ENCODE results near the gene LONP1.
"Not testable (repeated sequence)": the region's sequence is repeated elsewhere in the genome, so short reads cannot be mapped to it uniquely, and the experiment has no call there.

Gene LONP1

GRCh38 chr19:5694167-5694955 is 25.6 kb downstream of the LONP1 start:
- in situ Hi-C loops (cut with HindIII; ENCODE audit: low sequenced_read_pairs), result no loop called here

DNA sequence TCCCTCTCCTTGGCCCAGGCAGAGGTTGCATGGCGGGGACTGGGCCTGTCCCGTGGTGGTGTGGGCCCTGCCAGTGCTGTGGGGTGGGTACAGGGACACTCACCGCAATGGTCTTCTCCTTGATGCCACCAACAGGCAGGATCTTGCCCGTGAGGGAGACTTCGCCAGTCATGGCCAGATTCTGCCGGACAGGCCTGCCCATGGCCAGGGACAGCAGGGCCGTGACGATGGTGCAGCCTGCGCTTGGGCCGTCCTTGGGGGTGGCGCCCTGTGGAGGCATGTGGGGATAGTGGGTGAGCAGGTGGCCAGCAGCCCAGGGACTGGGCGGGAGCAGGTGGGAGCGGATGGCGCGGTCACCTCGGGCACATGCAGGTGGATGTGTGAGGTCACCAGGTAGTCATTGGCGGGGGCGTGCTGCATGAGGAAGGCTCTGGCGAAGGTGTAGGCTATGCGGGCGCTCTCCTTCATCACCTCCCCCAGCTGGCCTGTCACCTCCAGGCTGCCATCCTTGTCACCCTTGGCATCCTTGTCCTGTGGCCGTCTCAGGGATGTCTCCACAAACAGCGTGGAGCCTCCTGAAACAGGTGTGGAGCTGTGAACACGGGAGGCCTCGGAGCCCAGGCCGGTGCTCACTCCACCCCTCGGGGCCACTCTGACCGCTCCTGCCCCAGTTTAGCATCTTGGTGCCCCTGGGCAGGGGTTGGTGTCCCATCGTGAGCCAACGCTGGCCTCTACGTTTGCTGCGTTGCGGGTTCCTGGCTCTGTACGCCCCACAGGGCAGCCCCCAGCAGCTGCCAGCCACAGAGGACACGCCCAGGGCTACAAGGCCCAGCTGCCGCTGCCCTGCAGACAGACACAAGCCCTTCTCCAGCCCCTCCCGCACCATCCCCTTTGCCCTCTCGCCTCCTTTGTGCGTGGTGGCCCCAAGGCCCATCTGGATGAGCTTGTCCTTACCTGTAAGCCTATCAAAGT is 26.5 kb downstream of the LONP1 start:
- in situ Hi-C loops (cut with HindIII; ENCODE audit: low sequenced_read_pairs), result no loop called here

DNA sequence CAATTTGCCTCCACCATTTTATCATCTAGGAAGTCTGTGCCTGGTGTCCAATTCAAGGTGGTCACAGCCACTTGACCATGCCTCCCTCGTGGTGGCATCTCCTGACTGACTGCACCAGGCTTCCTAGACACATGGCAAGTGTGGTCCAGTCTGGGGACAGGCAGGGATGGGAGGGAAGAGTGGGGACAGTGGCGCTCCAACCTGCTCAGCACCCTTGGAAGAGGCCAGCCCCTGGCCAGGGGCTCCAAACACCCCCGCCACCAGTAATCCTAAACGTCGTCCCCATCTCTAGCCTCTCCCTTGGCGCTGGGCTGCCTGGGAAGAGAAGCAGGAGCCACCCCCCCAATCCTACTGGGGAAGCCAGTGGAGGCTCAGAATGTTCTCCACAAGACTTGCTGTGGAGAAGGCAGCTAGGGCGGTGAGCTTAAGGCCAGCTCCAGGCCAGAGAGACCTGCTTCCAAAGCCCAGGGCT is 27.2 kb downstream of the LONP1 start:
- in situ Hi-C loops (cut with HindIII; ENCODE audit: low sequenced_read_pairs), result no loop called here

DNA sequence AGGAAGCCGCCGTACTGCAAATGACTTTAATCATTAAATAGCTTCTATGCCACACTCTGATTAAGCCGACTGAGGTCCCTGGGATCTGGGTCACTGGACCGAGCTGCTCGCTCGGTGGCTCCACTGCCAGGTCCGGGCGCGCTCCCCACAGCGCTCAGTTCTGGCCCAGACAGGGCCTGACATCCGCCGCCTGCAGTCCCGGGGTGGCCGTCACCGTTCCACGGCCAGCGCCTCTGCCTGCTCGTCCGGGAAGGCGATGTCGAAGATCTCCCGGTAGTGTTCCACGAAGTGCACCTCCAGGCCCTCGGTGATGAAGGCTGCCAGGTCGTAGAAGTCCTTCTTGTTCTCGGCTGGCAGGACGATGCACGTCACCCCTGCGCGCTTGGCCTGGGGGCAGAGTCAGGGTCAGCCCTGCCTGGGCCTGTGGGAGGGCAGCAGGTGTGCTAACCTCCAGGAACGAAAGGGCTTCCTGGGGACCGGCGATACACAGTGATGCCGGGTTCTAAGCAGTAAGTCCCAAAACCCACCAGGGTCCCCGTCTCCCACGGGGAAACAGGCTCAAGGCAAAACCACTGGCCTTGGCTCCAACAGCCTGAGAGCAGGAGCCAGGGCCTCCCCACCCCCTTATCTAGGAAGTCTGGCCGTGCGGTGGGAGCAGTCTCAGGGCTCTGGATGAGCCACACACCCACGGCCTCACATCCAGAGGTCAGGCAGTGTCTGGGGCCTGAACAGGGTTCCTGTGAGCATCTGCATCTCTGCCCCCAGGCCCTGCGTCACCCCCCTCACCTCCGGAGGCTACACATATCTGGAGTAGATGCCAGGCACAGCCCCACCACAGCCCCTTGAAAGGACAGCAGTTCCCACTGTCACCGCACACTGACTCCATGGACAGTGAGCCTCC is 27.9 kb downstream of the LONP1 start:
- in situ Hi-C loops (cut with HindIII; ENCODE audit: low sequenced_read_pairs), result no loop called here

DNA sequence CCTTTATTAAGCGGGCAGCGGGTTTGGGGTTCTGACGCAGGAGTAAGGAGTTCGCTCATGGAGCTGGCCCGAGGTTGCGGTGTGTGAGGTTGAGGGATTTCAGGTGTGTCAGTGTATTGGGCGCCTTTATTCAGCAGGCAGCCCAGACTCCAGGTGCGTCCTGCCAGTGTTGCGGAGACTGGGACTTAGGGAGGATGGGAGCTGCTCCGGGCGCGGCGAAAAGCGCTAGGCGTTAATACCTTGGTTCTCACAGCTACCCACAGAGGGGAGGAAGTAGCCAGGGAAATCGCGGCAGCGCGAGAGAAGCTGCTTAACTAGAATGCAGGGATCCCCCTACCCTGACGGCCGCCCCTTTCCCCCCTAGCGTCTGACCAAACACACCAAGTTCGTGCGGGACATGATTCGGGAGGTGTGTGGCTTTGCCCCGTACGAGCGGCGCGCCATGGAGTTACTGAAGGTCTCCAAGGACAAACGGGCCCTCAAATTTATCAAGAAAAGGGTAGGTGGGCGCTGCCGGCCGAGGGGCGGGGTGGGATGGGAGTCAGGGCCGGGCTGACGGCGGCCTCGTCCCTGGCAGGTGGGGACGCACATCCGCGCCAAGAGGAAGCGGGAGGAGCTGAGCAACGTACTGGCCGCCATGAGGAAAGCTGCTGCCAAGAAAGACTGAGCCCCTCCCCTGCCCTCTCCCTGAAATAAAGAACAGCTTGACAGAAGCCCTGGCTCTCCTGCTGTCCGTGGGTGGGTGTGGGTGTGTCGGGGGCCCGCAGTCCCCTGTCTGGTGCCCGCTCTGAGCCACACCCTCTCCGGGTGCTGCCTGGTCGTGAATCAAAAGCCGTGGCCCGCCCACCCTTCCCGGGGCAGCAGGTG is 28.8 kb downstream of the LONP1 start:
- in situ Hi-C loops (cut with HindIII; ENCODE audit: low sequenced_read_pairs), result no loop called here

DNA sequence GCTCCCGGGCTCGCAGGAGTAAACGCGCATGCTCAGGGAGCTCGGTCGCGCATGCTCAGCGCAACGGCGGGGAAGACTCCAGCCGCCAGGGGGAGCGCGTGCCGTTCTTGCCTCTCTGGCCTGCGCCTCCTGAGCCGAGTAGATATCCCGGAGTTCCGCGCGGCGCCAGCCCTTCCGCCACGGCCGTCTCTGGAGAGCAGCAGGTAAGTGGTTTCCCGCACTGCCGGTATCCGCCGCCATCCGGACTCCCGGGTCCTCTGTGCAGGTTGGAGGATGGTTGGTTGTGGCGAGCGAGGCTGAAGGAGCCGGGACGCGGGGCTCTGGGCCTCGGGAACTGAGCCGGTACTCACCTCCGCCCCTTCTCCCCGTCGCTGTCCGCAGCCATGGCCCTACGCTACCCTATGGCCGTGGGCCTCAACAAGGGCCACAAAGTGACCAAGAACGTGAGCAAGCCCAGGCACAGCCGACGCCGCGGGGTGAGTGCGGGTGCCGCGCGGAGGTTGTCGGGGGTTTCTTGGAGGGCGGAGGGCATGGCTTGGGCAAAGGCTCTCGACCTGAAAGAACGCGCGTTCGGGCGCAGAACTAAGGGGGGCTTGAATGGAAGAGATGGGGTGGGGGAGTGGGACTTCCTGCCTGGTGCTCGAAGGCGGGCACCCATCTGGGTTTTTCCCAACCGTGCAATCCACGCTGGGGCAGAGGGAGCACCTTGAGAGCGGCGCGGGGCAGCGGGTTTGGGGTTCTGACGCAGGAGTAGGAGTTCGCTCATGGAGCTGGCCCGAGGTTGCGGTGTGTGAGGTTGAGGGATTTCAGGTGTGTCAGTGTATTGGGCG is 29.6 kb downstream of the LONP1 start, which contains the start of gene RPL36:
TSS of gene RPL36 (plus strand) at position 171 of the 830 bp plus-strand sequence. CDS start at position 384, 213 bp downstream.
- in situ Hi-C loops (cut with HindIII; ENCODE audit: low sequenced_read_pairs), result no loop called here

DNA sequence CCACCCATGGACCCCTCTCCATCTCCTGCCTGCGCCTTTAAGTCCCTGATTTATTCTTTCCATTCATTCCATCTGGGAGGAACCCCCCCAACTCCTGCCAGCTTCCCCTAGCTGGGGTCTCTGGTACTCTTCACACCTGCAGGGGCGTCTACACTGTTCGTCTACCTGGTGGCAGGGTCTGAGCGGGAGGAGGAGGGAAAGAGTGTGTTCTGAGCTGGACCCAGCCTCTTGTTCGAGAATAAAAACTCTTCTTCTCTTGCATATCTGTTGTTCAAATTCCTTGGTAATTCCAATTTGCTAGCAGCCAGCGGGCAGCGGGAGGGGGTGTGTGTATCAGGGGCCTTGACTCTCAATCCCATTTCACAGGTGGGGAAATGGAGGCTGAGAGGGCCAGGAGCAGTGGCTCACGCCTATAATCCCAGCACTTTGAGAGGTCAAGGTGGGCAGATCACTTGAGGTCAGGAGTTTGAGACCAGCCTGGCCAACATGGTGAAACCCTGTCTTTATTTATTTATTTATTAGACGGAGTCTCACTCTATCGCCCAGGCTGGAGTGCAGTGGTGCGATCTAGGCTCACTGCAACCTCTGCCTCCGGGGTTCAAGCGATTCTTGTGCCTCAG is 31.6 kb downstream of the LONP1 start:
- in situ Hi-C loops (cut with HindIII; ENCODE audit: low sequenced_read_pairs), result not testable (repeated sequence)

GRCh38 chr19:5687360-5688198 is 32.4 kb downstream of the LONP1 start:
- in situ Hi-C loops (cut with HindIII; ENCODE audit: low sequenced_read_pairs), result no loop called here

DNA sequence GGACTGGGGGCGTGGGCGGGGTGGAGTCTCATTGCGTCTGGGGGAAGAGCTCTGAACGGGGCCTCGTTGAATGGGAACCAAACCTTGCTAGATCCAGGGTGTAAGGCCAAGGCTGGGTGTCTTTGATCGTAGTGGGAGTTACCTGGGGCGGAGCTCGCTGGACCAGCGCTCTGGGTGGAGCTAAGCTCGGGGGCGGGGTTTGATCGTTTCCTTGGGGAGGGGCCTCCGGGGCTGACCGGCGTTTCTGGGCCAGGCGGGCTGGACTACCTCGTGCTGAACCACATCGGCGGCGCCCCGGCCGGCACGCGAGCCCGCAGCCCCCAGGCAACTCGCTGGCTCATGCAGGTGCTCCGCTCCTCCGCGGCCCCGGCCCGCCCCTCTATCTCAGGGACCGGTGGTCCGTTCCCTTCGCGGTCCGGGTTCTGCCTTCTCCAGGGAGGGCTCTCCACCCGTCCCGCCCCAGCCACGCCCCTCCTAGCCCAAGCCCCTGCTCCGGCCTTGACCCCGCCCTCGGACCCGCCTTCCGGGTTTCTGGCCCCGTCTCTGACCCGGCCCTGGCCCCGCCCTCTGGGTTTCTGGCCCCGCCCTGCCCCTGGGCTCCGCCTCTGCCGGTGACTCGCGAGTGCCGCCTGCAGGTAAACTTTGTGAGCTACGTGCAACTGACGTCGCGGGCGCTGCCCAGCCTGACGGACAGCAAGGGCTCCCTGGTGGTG is 33.1 kb downstream of the LONP1 start:
- in situ Hi-C loops (cut with HindIII; ENCODE audit: low sequenced_read_pairs), result no loop called here

GRCh38 chr19:5686326-5686646 is 33.7 kb downstream of the LONP1 start:
- in situ Hi-C loops (cut with HindIII; ENCODE audit: low sequenced_read_pairs), result no loop called here

- in situ Hi-C loops (cut with HindIII; ENCODE audit: low sequenced_read_pairs), result no loop called here
Observed at GRCh38 chr19:5684694-5685430, 35.1 kb downstream of the LONP1 start.

DNA sequence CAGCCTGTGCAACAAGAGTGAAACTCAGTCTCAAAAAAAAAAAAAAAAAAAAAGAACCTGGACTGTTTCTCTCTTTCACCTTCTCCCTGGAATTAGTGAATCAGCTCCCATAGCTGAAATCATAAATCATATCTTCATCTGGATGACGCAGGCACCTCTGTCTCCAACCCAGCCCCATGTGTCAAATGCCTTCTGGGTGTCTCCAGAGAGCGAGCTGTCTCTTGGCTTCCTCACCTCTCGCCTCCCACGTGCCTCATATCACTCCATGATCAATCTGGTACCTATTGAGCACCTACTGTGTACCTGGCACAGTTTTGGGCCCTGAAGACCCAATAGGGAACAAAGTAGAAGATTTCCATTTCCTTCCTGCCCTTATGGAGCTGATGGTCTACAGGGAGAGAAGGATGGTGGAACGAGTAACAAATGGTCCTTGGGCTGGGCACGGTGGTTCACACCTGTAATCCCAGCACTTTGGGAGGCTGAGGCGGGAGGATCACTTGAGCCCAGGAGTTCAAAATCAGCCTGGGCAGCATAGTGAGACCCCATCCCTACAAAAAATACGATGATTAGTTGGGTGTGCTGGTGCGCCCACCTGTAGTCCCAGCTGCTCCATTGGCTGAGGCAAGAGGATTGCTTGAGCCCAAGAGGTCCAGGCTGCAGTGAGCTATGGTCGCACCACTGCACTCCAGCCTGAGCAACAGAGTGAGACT is 36.6 kb downstream of the LONP1 start:
- in situ Hi-C loops (cut with HindIII; ENCODE audit: low sequenced_read_pairs), result no loop called here

GRCh38 chr19:5682107-5682482 is 37.9 kb downstream of the LONP1 start:
- in situ Hi-C loops (cut with HindIII; ENCODE audit: low sequenced_read_pairs), result no loop called here

DNA sequence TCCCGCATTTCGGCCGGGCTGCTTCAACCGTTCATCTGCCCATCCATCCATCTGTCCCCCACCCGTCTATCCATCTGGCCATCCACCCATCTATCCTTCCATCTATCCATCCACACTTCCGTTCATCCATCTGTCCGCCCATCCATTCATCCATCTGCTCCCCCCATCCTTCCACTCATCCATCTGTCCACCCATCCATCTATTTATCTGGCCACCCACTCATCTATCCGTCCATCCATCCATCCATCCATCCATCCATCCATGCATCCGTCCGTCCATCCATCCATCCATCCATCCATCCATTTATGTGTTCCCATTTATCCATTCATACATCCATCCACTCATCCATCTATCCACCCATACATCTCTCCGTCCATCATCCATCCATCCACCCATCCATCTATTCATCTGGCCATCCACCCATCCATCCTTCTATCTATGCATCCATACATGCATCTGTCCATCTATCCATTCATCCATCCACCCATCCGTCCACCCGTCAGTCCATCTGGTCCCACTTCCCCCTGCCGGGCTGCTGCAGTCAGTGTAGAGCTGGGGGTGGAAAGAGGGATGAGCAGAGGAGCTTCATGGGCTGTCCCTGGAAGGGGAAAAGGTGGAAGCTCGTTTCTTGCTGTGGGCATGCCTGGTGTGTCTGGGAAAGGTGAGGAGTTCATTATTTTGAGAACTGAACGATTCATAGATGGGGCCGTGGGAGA is 38.4 kb downstream of the LONP1 start:
- in situ Hi-C loops (cut with HindIII; ENCODE audit: low sequenced_read_pairs), result no loop called here

Data from DLD1 (cell line).